Midbrain (tissue), 1 donor: Measurements from ENCODE around the gene AGPS.
A peak's percentile ranks its signal among the peaks of the same experiment; 100 is the strongest.
"Not testable (repeated sequence)": the region's sequence is repeated elsewhere in the genome, so short reads cannot be mapped to it uniquely, and the experiment has no call there.

ENCODE experiments used
- DNase-seq: peaks from one replicate; lab custom pipeline; 2025; lab: John Stamatoyannopoulos, UW

The AGPS gene

GRCh38 chr2:177474301-177474700 is 81.7 kb downstream of the AGPS start:
- DNase-seq, result no peak

DNA sequence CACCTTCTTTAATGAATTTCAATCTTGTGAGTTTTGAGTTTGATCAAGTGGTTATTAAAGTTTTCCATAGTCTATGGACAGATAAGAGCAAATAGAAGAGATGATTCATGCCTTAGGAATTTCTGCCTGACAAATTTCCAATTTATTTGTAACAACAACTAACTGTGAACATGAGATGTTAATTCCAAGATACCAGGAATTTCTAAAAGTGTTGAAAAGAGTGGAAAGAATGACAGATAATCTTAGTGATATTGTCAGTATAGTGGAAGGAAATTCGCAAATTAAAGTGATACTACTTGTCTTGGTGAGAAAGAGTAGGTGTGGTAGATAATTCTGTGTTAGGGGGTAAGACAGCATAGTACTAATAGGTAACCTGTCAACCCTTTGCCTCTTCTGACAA is 82.4 kb downstream of the AGPS start:
- DNase-seq, result no peak

DNA sequence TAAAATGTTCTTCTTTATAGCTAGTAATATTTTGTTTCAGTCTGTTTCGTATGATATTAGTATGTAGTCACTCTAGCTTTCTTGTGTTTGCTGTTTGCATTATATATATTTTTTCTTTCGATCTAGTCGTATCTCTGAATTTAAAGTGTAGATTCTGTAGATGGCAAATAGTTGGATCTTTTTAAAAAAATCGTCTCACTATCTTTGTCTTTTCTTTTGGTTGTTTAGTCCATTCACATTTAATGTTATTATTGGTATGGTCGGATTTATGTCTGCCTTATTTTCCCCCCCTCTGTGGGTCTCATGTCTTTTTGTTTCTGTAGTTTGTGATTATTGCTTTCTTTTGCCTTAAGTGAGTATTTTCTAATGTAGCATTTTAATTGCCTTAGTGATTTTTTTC is 84.3 kb downstream of the AGPS start:
- no peak for DNase-seq

GRCh38 chr2:177478029-177478428 is 85.5 kb downstream of the AGPS start:
- no peak for DNase-seq

GRCh38 chr2:177478907-177479306 is 86.3 kb downstream of the AGPS start:
- DNase-seq, result no peak

DNA sequence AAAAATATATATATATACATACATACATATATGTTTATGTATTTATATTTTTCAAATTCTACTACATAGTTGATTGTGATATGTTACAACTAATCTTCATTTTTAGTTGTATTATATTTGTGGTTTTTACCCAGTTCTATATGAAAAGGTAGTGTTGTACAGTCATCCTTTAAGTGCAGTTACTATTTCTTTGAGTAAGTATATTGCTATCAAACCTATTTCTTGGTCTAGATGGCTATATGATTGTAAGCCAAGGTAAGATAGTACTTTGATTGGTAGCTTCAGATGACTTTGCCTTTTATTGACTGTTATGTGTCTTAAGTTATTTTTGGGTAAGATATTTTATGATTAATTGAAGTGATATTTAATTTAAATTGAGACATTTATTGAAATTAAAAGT is 89.6 kb downstream of the AGPS start:
- DNase-seq, result no peak

- no peak for DNase-seq
Observed at GRCh38 chr2:177483531-177483930, 91.0 kb downstream of the AGPS start.

- DNase-seq, result no peak
Observed at GRCh38 chr2:177484180-177484795, 91.7 kb downstream of the AGPS start.

DNA sequence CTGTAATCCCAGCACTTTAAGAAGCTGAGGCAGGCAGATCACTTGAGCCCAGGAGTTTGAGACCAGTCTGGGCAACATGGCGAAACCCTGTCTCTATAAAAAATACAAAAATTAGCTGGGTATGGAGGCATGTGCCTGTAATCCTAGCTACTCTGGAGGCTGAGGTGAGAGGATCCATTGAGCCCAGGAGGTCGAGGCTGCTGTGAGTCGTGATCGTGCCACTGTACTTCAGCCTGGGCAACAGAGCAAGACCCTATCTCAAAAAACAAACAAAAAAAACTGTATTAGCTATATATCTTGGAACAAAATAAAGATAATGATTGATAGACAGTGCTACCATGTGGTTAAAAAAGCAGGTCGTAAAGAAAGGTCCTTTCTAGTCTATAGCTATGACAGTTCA is 93.1 kb downstream of the AGPS start:
- not testable (repeated sequence) for DNase-seq

GRCh38 chr2:177489719-177490301 is 97.2 kb downstream of the AGPS start:
- peak; percentile 59 for DNase-seq

DNA sequence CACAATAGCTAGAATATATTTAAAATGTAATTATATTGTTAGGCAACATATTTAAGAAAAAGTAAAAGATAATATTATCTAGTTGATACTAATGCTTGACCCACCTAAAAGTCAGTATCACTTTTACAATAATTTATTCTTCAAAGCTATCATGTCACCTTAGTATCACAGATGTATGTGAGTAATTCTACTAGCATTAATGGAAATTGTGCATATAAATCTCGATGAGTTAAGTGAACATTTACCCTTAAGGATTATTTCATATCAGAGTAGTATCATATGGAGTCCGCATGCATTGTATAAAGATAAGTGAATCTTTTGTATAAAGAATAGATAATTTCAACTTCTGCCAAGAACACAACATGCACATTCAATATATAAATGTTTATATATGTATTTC is 103.4 kb downstream of the AGPS start:
- DNase-seq, result no peak

DNA sequence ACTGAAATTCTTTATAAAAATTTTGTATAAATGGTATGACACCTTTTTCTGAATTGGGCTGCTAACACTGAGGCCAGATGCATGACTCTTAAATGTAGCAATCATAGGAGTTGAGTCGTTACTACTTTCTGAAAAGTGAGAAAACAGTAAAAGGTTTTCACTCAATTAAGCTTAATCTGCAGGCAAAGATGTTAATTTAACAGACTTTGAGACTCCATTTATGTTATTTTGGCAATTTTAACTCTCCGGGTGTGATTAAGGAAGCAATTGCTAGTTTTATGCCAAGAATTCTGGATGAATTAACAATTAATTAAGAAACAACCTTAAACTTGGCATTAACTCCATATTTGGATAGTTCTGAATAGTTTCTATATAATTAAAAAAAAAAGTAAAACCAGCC is 104.3 kb downstream of the AGPS start:
- no peak for DNase-seq

- no peak for DNase-seq
Observed at GRCh38 chr2:177501186-177501585, 108.6 kb downstream of the AGPS start.

GRCh38 chr2:177506505-177506904 is 113.9 kb downstream of the AGPS start:
- no peak for DNase-seq

DNA sequence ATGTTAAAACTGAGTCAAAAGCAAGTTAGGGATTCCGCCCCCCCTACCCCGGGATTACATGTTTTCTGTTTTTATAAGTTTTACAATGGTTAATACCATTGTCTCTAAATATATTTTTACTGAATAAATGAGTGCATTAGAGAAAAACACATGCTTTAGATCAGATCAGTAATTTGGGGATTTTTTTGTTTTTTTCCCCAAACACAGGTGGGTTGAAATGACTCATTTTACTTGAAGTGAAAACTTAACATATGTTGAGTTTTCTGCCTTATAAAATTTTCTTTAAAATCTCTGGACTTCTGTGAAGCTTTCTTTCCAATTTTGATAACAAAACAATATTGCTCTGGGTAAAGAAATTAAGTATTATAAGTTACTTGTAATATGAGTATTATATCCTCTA is 114.4 kb downstream of the AGPS start:
- no peak for DNase-seq

- no peak for DNase-seq
Observed at GRCh38 chr2:177516824-177517544, 124.4 kb downstream of the AGPS start.

DNA sequence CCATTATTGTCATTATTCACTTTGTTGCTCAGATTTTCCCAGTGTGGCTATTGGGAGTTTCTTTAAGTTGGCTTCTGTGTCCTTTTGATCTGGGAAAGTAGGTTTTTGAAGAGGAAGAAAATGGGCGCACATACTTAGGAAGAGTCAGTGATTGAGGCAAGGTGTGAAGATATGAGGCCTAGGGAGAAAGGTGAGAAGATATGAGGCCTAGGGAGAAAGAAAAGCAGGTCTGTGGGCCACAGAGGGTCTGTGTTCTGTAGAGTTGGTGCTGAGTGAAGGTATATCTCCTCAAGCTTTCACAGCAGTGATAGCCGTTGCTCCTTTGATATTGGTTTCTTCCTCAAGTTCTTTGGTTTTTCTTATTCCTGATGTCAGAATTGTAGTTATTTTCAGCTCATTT is 126.2 kb downstream of the AGPS start:
- no peak for DNase-seq

GRCh38 chr2:177519534-177520115 is 127.1 kb downstream of the AGPS start:
- no peak for DNase-seq

GRCh38 chr2:177520324-177520723 is 127.8 kb downstream of the AGPS start:
- DNase-seq, result no peak

- no peak for DNase-seq
Observed at GRCh38 chr2:177523781-177524180, 131.2 kb downstream of the AGPS start.

DNA sequence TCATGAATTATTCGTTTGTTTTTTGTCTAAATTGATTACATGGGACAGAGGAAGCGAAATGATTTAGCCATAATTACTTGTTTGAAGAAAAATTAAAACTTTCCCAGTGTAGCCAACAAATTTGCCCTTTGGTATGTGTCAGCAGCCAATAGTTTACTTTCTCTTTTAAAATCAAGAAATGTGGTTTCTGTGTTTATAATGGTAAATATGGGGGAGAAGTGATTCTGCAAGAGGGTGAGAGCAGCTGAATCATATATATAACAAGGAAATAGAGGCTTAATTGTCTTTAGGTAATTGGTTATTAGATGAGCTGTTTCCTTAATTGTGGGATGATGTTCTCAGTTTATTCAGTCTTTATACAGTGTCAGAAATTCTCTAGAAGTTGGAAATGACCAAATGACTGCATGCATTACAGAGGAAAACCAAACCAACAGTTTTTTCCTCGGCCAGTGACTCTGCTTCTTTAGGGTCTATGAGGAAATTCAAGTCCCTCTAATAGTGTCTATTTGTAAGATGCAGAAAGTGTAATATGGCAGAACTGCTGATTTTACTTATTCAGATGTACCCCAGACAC is 132.9 kb downstream of the AGPS start:
- no peak for DNase-seq

GRCh38 chr2:177528351-177528933 is 135.9 kb downstream of the AGPS start:
- DNase-seq, result no peak
